Aorta (tissue), 5 donors: Measurements from ENCODE around the gene RFTN1. TPM values are rescaled to one million over a fixed set of nuclear protein-coding genes. Genes with fewer than 3 reads are reported as not detected.
"Not testable (repeated sequence)": the region's sequence is repeated elsewhere in the genome, so short reads cannot be mapped to it uniquely, and the experiment has no call there.

Source experiments
- ATAC-seq: fragments of 200-7000 bp; cut with Tn5 transposase; one replicate; pipeline ENCODE4 v1.9.1; 2022; ENCODE audit warnings: moderate library complexity; ENCODE audit not compliant: low FRiP score
- DNase-seq, 2 donors: peaks; one replicate each; pipeline ENCODE4 v3.0.0-alpha.2; 2020
- H3K27ac ChIP-seq, 2 donors: one replicate each; pipeline ENCODE4 v1.5.1; 2013; ENCODE audit warnings: low read length in 2 of 2, mild to moderate bottlenecking in 2 of 2, moderate library complexity in 2 of 2, control low read depth in 1 of 2, inconsistent platforms in 1 of 2, low read depth in 1 of 2
- H3K27me3 ChIP-seq, 2 donors: one replicate each; pipeline ENCODE4 v1.6.1; 2013; ENCODE audit warnings: control low read depth in 1 of 2, low read length in 1 of 2, mild to moderate bottlenecking in 1 of 2, moderate library complexity in 1 of 2; ENCODE audit not compliant: insufficient read depth in 2 of 2, control insufficient read depth in 1 of 2
- H3K36me3 ChIP-seq, 2 donors: one replicate each; pipeline ENCODE4 v1.6.1; 2013; ENCODE audit warnings: control low read depth in 1 of 2, low read length in 1 of 2, mild to moderate bottlenecking in 1 of 2; ENCODE audit not compliant: insufficient read depth in 2 of 2, control insufficient read depth in 1 of 2
- H3K4me1 ChIP-seq, 2 donors: one replicate each; pipeline ENCODE4 v1.6.1; 2013; ENCODE audit warnings: low read length in 2 of 2, control low read depth in 1 of 2, mild to moderate bottlenecking in 1 of 2, moderate library complexity in 1 of 2; ENCODE audit not compliant: insufficient read depth in 2 of 2, control insufficient read depth in 1 of 2
- H3K4me3 ChIP-seq, 2 donors: one replicate each; pipeline ENCODE4 v1.5.1; 2013; ENCODE audit warnings: low read length in 2 of 2, control low read depth in 1 of 2, mild to moderate bottlenecking in 1 of 2
- H3K9me3 ChIP-seq: one replicate; pipeline ENCODE4 v1.6.1; 2013; ENCODE audit warnings: mild to moderate bottlenecking, low read length; ENCODE audit not compliant: control insufficient read depth
- WGBS, 2 donors: extraction: QIAGEN DNeasy Blood & Tissue Kit; methylation state at CpG; one replicate each; pipeline ENCODE4 v1.1.7; 2013; 5-methylcytosine and 5-hydroxymethylcytosine counted together
- intact Hi-C, 2 donors: fragments of 100-400 bp; cut with DNase I; formaldehyde crosslinking; loops; one replicate each; pipeline versions ENCODE4 v1.14.2 to v1.15.0; 2022
- polyA plus RNA-seq, 2 donors: library from polyadenylated mRNA; stranded (reverse); fragments of 200-250 nt; gene quantifications; one replicate each; pipeline ENCODE4 v1.2.3, GENCODE V29; 2013
- total RNA-seq, 2 donors: library from RNA; stranded (reverse); fragmentation: NEBNext Ultra II Directional; extraction: Animal tissue kit (Norgen Biotek cat#: 25700); gene quantifications; one replicate each; pipeline ENCODE4 v1.2.1, GENCODE V29; 2021
- donor health status: healthy with polysubstance abuse.
- donor health status: Bipolar disorder and iron deficiency.
- donor health status: DM: no; HTN: no; CAD: no.
- donor health status: DM: no; HTN: no; CAD: no.
- donor health status: DM: yes; HTN: yes; CAD: no.

The RFTN1 gene
- total and polyA plus RNA-seq, 4 donors, result 12.7 to 119 (median 59.4) TPM

DNA sequence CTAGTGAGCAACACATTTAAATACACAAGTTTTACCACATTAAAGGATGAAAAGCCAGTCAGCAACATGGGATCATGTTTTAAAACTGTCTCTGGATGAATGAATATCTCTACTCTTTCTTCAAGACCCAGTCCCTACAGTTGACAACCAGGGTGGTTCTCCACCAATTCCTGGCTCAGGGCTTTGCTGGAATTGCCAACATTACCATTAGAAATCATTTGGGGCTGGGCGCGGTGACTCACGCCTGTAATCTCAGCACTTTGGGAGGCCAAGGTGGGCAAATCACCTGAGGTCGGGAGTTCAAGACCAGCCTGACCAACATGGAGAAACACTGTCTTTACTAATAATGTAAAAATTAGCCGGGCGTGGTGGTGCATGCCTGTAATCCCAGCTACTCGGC, 203.0 kb downstream of the RFTN1 start:
- WGBS, 2 donors, result 97% methylated on average over 7 of the region's 7 CpGs

GRCh38 chr3:16309558-16309957, 203.9 kb downstream of the RFTN1 start:
- Histone ChIP-seq H3K27ac (no peak overlapping the region), H3K4me1 (no peaks in the 10 kb centered on the region), H3K4me3 (no peak overlapping the region), H3K9me3 (no peaks in the 10 kb centered on the region), H3K27me3 (no peaks in the 10 kb centered on the region), H3K36me3 (peaks cover 0 to 3% of the 10 kb centered on the region in 2 donors)
- intact Hi-C loops, result no loop called here
- DNase-seq, result no peak
- no peak for ATAC-seq
- WGBS, 2 donors, result 36 to 87% methylated on average over 2 of the region's 2 CpGs

More for the DNA sequence above, 203.0 kb downstream of the RFTN1 start:
- H3K27me3 ChIP-seq, DNase-seq, intact Hi-C loops, H3K4me1 ChIP-seq, H3K9me3 ChIP-seq, H3K27ac ChIP-seq, ATAC-seq, H3K36me3 ChIP-seq, H3K4me3 ChIP-seq: not testable (repeated sequence)

DNA sequence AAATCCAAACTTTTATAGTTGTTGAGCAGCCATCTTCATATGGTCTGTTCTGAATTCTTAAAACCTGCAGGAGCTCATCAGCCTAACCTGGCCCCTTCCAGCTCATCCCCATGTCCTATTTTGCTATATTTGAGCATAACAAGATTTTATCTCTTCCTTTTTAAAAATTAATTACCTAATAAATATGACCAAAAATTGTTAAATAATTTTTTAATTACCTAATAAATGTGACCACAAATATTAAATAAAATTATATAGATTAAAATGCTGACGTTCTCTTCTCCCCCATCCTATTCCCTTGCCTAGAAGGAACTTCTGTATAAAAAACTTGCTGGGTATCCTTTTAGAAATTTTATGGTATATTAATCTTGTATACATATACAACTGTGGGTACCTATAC, 204.8 kb downstream of the RFTN1 start:
- ATAC-seq, result no peak
- intact Hi-C loops, result no loop called here
- 97 to 98% methylated on average over 1 of the region's 1 CpG for whole genome bisulfite sequencing, 2 donors

GRCh38 chr3:16307832-16308531, 205.5 kb downstream of the RFTN1 start:
- H3K27me3 ChIP-seq, result no peaks in the 10 kb centered on the region
- H3K36me3 ChIP-seq, result no peaks in the 10 kb centered on the region
- H3K9me3 ChIP-seq, result no peaks in the 10 kb centered on the region
- intact Hi-C loops, result no loop called here
- no peak overlapping the region for H3K4me3 ChIP-seq
- no peaks in the 10 kb centered on the region for H3K4me1 ChIP-seq
- no peak overlapping the region for H3K27ac ChIP-seq
- ATAC-seq, result no peak
- no peak for DNase-seq
- WGBS, 2 donors, result 80 to 84% methylated on average over 5 of the region's 5 CpGs

More for the DNA sequence above, 204.8 kb downstream of the RFTN1 start:
- DNase-seq, result no peak
- Histone ChIP-seq H3K4me1 (no peaks in the 10 kb centered on the region), H3K36me3 (peaks cover 0 to 3% of the 10 kb centered on the region in 2 donors), H3K9me3 (no peaks in the 10 kb centered on the region), H3K4me3 (no peak overlapping the region), H3K27me3 (no peaks in the 10 kb centered on the region), H3K27ac (no peak overlapping the region)

- Histone ChIP-seq H3K4me3 (no peak overlapping the region), H3K9me3 (no peaks in the 10 kb centered on the region), H3K4me1 (no peaks in the 10 kb centered on the region), H3K36me3 (no peaks in the 10 kb centered on the region), H3K27me3 (no peaks in the 10 kb centered on the region), H3K27ac (no peak overlapping the region)
- WGBS, 2 donors, result 91 to 92% methylated on average over 7 of the region's 7 CpGs
- DNase-seq (no peak), ATAC-seq (peak; percentile 44)
- intact Hi-C loops, result no loop called here
Observed at GRCh38 chr3:16305111-16305541, 208.4 kb downstream of the RFTN1 start.

- 90 to 95% methylated on average over 2 of the region's 2 CpGs for WGBS, 2 donors
- Histone ChIP-seq H3K9me3 (no peaks in the 10 kb centered on the region), H3K27ac (no peak overlapping the region), H3K4me1 (no peaks in the 10 kb centered on the region), H3K36me3 (no peaks in the 10 kb centered on the region), H3K4me3 (no peak overlapping the region), H3K27me3 (no peaks in the 10 kb centered on the region)
- DNase-seq, result no peak
- intact Hi-C loops, result no loop called here
- no peak for ATAC-seq
Observed at GRCh38 chr3:16304061-16305010, 209.2 kb downstream of the RFTN1 start.

DNA sequence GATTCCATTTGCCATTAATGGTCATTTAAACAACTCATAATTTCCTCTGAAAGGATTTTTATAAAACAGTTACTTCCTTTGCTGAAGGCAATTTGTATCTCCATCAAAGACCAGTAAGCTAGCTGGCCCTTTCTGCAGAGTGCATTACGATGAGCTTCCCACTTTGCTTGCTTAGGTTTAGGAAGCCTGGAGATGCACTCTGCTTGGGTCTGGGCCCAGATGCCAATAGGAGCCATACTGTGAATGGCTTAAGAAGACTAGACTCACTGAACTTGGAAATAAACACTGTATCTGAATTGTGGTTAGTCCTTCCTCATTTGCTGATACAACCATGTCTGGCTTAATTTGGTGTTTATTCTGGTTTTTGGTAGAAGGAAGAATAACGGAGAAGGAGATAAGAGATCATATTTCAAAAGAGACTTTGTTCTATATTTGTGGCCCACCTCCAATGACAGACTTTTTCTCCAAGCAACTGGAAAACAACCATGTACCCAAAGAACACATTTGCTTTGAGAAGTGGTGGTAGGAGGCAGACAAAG, 210.4 kb downstream of the RFTN1 start:
- Histone ChIP-seq H3K4me1 (no peaks in the 10 kb centered on the region), H3K27ac (no peak overlapping the region), H3K36me3 (no peaks in the 10 kb centered on the region), H3K27me3 (no peaks in the 10 kb centered on the region), H3K4me3 (no peak overlapping the region), H3K9me3 (no peaks in the 10 kb centered on the region)
- WGBS, 2 donors, result 75 to 77% methylated on average over 2 of the region's 2 CpGs
- DNase-seq (no peak), ATAC-seq (no peak)
- intact Hi-C loops, result no loop called here

GRCh38 chr3:16302082-16302631, 211.3 kb downstream of the RFTN1 start:
- Histone ChIP-seq H3K9me3 (no peaks in the 10 kb centered on the region), H3K27me3 (no peaks in the 10 kb centered on the region), H3K4me1 (no peaks in the 10 kb centered on the region), H3K27ac (no peak overlapping the region), H3K36me3 (no peaks in the 10 kb centered on the region), H3K4me3 (no peak overlapping the region)
- ATAC-seq (no peak), DNase-seq (no peak)
- intact Hi-C loops, result no loop called here
- 81% methylated on average over 6 of the region's 6 CpGs for WGBS, 2 donors
